Epithelial cell of esophagus (primary cell): ENCODE results near the gene BMPR1A.

Experiments
- DNase-seq: peaks from one replicate; pipeline ENCODE4 v3.0.0; 2010; ENCODE audit warnings: low read depth
- H3K4me3 ChIP-seq: 2 replicates; pipeline ENCODE4 v1.5.1; 2011; ENCODE audit warnings: mild to moderate bottlenecking, low read length, control low read depth
- TF ChIP-seq, protein P1 (sequence below): IDR thresholded peaks from 2 replicates; pipeline ENCODE4 v1.5.1; 2011; ENCODE audit warnings: low read depth, mild to moderate bottlenecking, low read length, control low read depth, inconsistent platforms; ENCODE audit not compliant: insufficient read depth; ENCODE audit errors: missing control alignments

BMPR1A gene

DNA sequence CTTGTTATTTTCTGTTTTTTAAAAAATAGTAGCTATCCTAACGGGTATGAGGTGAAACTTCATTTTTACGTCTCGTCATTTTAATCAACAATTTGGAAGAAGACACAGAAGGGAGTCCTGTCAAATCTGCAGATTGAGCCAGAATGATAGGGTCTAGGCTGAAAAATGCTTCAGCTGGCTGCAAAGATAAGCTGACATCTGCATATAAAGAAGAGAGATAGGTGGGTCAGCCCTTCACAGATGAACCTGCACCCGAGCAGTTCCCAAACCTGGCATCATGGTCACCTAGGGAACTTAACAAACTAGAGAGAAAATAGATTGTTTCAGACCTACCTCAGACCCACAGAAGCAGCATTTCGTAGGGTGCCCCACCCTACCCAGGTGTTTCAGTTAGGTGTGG, 35.2 kb upstream of the BMPR1A start:
- no peak for DNase-seq
- no peak overlapping the region for H3K4me3 ChIP-seq
- TF ChIP-seq, protein P1, sequence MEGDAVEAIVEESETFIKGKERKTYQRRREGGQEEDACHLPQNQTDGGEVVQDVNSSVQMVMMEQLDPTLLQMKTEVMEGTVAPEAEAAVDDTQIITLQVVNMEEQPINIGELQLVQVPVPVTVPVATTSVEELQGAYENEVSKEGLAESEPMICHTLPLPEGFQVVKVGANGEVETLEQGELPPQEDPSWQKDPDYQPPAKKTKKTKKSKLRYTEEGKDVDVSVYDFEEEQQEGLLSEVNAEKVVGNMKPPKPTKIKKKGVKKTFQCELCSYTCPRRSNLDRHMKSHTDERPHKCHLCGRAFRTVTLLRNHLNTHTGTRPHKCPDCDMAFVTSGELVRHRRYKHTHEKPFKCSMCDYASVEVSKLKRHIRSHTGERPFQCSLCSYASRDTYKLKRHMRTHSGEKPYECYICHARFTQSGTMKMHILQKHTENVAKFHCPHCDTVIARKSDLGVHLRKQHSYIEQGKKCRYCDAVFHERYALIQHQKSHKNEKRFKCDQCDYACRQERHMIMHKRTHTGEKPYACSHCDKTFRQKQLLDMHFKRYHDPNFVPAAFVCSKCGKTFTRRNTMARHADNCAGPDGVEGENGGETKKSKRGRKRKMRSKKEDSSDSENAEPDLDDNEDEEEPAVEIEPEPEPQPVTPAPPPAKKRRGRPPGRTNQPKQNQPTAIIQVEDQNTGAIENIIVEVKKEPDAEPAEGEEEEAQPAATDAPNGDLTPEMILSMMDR = no peak

DNA sequence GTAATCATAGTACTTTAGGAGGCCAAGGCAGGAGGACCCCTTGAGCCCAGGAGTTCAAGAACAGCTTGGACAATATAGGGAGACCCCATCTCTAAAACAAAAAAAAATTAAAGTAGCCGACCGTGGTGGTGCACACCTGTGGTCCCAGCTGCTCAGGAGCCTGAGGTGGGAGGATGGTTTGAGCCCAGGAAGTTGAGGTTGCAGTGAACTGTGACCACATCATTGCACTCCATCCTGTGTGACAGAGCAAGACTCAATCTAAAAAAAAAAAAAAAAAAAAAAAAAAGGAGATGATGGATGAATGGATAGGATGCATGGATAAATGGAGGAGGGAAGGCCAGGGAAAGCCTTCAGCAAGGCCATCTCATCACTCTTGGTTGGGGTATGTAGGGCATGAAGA, 33.4 kb upstream of the BMPR1A start:
- TF ChIP-seq, protein P1 = no peak
- H3K4me3 ChIP-seq = no peak overlapping the region
- no peak for DNase-seq

DNA sequence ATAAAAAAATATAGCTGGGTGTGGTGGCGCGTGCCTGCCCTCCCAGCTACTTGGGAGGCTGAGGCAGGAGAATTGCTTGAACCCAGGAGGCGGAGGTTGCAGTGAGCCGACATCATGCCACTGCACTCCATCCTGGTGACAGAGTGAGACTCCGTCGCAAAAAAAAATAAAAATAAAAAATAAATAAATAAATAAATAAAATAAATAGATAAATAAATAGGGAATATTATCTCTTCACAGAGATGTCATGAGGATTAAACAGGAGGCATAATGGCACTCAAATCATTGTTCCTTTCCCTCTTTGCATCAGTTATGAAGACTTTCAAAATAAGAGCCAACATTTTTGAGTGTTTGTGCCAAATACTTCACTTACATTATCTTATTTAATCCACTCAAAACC, 32.0 kb upstream of the BMPR1A start:
- no peak overlapping the region for H3K4me3 ChIP-seq
- DNase-seq = no peak
- TF ChIP-seq, protein P1 = no peak

DNA sequence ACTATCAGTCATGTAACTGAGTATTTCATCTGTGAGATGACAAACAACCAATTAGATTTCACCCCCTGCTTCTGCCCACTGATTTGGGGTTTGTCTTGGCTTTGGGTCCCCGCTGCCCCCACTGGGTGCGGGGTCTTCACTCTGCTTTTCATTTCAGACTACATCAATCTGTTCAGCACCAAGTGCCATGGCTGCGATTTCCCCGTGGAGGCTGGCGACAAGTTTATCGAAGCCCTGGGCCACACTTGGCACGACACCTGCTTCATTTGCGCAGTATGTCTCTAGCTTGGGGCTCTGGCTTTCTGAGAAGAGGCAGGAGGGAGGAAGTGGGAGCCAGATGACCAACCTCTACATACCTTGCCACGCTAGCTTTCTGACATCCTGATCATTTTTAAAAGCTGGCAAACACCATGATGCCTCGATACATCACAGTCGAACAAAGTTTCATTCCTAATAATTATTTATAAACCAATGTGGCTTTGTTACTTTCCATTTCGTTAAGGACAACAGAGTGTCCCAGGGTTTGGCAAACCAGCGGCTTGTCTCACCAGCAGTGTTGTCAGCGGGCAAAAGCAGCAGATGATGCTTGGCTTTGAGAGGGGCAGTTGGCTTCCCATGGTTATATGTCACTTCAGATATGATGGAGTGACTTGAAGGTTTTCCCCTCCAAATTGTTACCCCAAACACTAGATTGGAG, 30.3 kb upstream of the BMPR1A start:
- no peak overlapping the region for H3K4me3 ChIP-seq
- TF ChIP-seq, protein P1 = no peak
- no peak for DNase-seq

DNA sequence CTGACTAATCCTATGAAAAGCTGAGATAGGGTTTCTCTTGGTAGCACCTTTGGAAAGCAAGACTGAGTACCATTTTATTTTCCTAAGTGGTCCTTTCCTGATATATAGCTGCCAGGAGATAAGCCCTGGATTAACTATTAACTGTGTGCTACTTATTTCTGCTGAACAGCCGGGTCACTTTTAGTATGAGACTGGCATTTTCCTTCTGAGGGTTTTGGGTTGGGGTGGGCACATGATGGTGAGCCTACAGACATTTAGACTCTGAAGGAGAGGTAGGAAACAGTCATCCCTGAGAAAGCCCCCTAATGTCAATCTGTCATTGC, 29.8 kb upstream of the BMPR1A start:
- no peak for DNase-seq
- TF ChIP-seq, protein P1 = no peak

DNA sequence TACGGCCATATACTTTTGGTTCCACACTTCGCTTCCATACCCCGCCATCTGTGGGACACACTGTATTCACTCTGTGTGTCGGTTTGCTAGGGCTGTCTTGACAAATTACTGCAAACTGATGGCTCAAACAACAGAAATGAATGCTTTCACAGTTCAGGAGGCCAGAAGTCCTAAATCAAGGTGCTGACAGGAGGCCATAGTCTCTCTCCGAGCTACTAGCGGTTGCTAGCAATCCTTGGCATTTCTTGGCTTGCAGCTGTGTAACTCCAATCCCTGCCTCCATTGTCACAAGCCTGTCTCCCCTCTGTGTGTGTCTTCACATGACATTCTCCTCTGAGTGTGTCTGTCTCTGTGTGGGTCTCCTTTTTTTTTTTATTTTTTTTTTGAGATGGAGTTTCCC, 28.9 kb upstream of the BMPR1A start:
- no peak for DNase-seq
- TF ChIP-seq, protein P1 = no peak
- H3K4me3 ChIP-seq = no peak overlapping the region

More for the DNA sequence above, 29.8 kb upstream of the BMPR1A start:
- H3K4me3 ChIP-seq = no peak overlapping the region

DNA sequence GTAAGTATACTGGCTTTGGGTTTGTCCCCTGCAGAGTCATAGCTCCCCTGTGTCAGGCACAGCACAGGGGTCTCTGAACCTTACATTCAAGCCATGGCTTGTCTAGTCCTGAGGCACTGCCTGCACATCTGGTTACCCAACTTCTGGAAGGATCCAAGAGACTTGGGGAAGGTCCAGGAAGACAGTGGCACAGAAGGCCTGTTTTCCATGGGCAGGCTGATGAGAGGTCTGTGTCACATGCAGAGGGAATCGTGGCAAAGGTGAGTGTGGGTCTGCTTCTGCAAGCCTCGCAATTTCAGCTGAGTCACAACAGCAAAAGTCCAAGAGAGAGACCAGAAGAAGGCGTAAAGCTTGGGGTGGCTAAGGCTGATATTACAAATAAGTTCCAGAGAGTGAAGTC, 28.4 kb upstream of the BMPR1A start:
- TF ChIP-seq, protein P1 = no peak
- peak; percentile 67 for DNase-seq
- no peak overlapping the region for H3K4me3 ChIP-seq
